ENCODE results near the gene ADGRD2. TPM values are rescaled to one million over a fixed set of nuclear protein-coding genes. Genes with fewer than 3 reads are reported as not detected.

ADGRD2 gene
- total and polyA plus RNA-seq, 10 donors, result 0.15 to 0.50 (median 0.25) TPM; not detected in 5

- Histone ChIP-seq H3K27me3 (replicated peaks in 1 of 7) (peaks cover 0 to 75% (median 33%) of the 10 kb centered on the region in 7 donors), H3K27ac (peak overlapping the region in 7 of 8 donors; percentile 36 to 87 (median 80)), H3K9me3 (no peaks in the 10 kb centered on the region), H3K36me3 (peaks cover 0 to 13% (median 0%) of the 10 kb centered on the region in 6 donors), H3K4me3 (peak overlapping the region; percentile 3 to 76 (median 46)), H3K4me1 (peaks cover 0 to 50% (median 17%) of the 10 kb centered on the region in 6 donors)
- intact Hi-C loops (cut with DNase I; ENCODE audit: low total_unique reads), result no loop called here
- 41 to 65% (median 54%) methylated on average over 37 to 69 of the region's 69 CpGs for WGBS, 5 donors
- DNase-seq, result peak; percentile 72
- peak in 4 of 11 experiments; percentile 23 to 32 (median 25) for TF ChIP-seq CTCF (IDR thresholded peaks at IDR 0.05 in 8 of 11, conservative IDR thresholded peaks at IDR 0.05 in 3 of 11)
- no peak for TF ChIP-seq POLR2A (IDR thresholded peaks at IDR 0.05)
- TF ChIP-seq POLR2AphosphoS5 (IDR thresholded peaks at IDR 0.05), result peak in 1 of 3 donors; percentile 57
Observed at GRCh38 chr9:124505006-124505900, 55.0 kb downstream of the ADGRD2 start.

DNA sequence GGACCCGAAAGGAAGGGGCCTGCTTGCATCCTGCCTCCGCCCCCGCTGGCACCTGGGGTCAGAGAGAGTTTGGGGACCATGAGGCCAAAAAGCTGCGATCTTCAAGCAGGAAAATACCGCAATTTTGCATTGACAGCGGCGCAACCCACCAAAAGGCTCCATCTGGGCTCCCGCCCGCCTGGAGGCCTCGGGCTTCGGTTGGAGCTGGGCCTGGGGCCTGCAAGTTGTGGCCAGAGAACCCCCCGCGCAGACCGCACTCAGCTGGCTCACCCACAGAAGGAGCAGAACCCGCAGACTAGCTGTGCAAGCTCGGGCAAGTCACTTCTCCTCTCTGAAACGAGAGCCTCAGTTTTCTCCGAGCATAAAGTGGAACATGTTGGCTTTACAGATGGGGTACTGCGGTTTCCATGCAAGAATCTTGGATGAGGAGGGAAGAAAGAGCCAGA, 55.7 kb downstream of the ADGRD2 start:
- Histone ChIP-seq H3K4me1 (peaks cover 0 to 46% (median 18%) of the 10 kb centered on the region in 6 donors), H3K4me3 (peak overlapping the region; percentile 3 to 76 (median 46)), H3K27me3 (replicated peaks in 1 of 7) (peaks cover 0 to 68% (median 33%) of the 10 kb centered on the region in 7 donors), H3K27ac (peak overlapping the region in 6 of 8 donors; percentile 63 to 87 (median 80)), H3K9me3 (no peaks in the 10 kb centered on the region), H3K36me3 (peaks cover 0 to 10% (median 0%) of the 10 kb centered on the region in 6 donors)
- intact Hi-C loops (cut with DNase I; ENCODE audit: low total_unique reads), result no loop called here
- DNase-seq, result no peak
- 66 to 92% (median 78%) methylated on average over 18 to 19 of the region's 19 CpGs for WGBS, 5 donors
- TF ChIP-seq POLR2A (IDR thresholded peaks at IDR 0.05), result no peak
- no peak for TF ChIP-seq POLR2AphosphoS5 (IDR thresholded peaks at IDR 0.05)
- TF ChIP-seq CTCF (IDR thresholded peaks at IDR 0.05 in 8 of 11, conservative IDR thresholded peaks at IDR 0.05 in 3 of 11), result no peak

DNA sequence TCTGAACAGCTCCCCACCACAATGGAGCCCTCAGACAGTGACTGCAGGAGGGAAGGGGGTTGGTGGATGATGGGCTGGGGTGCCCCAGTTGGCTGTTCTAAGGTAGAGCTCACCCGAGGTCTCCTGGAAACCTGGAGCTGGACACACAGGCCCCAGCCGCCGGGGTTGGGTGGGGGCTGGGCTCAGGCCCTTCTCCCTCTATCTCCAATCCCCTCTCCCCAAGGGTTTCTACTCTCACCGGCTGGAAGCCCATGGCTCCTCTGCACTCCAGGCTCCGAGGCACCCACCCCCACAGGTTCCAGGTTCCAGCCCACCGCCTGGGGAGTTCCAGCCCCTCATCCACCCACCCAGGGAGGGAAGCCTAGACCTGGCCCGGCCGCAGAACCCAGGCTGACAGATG, 56.2 kb downstream of the ADGRD2 start:
- peaks cover under 1 to 47% (median 20%) of the 10 kb centered on the region in 6 donors for H3K4me1 ChIP-seq
- DNase-seq, result no peak
- 54 to 83% (median 77%) methylated on average over 8 of the region's 8 CpGs for WGBS, 5 donors
- no peak for TF ChIP-seq CTCF (IDR thresholded peaks at IDR 0.05 in 8 of 11, conservative IDR thresholded peaks at IDR 0.05 in 3 of 11)
- H3K27ac ChIP-seq, result peak overlapping the region in 7 of 8 donors; percentile 27 to 87 (median 80)
- H3K9me3 ChIP-seq, result no peaks in the 10 kb centered on the region
- H3K27me3 ChIP-seq (replicated peaks in 1 of 7), result peaks cover 0 to 63% (median 33%) of the 10 kb centered on the region in 7 donors
- peak overlapping the region; percentile 25 to 76 (median 46) for H3K4me3 ChIP-seq
- H3K36me3 ChIP-seq, result peaks cover 0 to 10% (median 0%) of the 10 kb centered on the region in 6 donors
- intact Hi-C loops (cut with DNase I; ENCODE audit: low total_unique reads), result no loop called here
